Temporal lobe (tissue), 1 donor: ENCODE measurements around the gene DUSP8. TPM values are rescaled to one million over a fixed set of nuclear protein-coding genes. Genes with fewer than 3 reads are reported as not detected.

Experiments used
- total RNA-seq: library from RNA; depleted of rRNA; stranded (reverse); fragments of >200 nt; gene quantifications from one replicate; pipeline ENCODE4 v1.2.3, GENCODE V29; 2014

Gene DUSP8
- total RNA-seq, 1 donor from 2014 or later = 7.6 TPM

Other genes starting within 250 kb of the DUSP8 start
- 31.7 TPM for gene BRSK2, start 182.3 kb downstream of the DUSP8 start, total RNA-seq
- gene MOB2, start 85.5 kb downstream of the DUSP8 start, total RNA-seq = 12.8 TPM
- gene KRTAP5-1, start 13.0 kb upstream of the DUSP8 start, total RNA-seq = not detected
- not detected for gene KRTAP5-2, start 26.0 kb upstream of the DUSP8 start, total RNA-seq
- gene KRTAP5-3, start 36.2 kb upstream of the DUSP8 start, total RNA-seq = not detected
- under 0.01 TPM for gene KRTAP5-4, start 49.9 kb upstream of the DUSP8 start, total RNA-seq
- not detected for gene KRTAP5-5, start 57.5 kb upstream of the DUSP8 start, total RNA-seq
- gene KRTAP5-6, start 124.9 kb upstream of the DUSP8 start, total RNA-seq = not detected
- 0.49 TPM for gene IFITM10, start 178.3 kb upstream of the DUSP8 start, total RNA-seq
- gene CTSD, start 191.7 kb upstream of the DUSP8 start, total RNA-seq = 36.9 TPM